Hematopoietic multipotent progenitor cell treated with erythropoietin and hydrocortisone succinate and interleukin-3 and kit ligand, for 15 days (in vitro differentiated cells): ENCODE results near the gene ODAD3.
"Not testable (repeated sequence)": the region's sequence is repeated elsewhere in the genome, so short reads cannot be mapped to it uniquely, and the experiment has no call there.

ENCODE experiments used
- DNase-seq: peaks from one replicate; pipeline ENCODE4 v3.0.0-alpha.2; 2015; ENCODE audit warnings: low spot score

Gene ODAD3

GRCh38 chr19:11435057-11435832 lies at the start of gene ODAD3, which contains the start of gene PRKCSH:
ODAD3 (minus strand) TSS chr19:11435121; CDS start chr19:11435016, 105 bp downstream.
PRKCSH (plus strand) TSS chr19:11435635; CDS start chr19:11436118, 483 bp downstream.
- DNase-seq: peak; percentile 99

- DNase-seq: no peak
These were observed 48.6 kb upstream of the ODAD3 start for GRCh38 chr19:11483366-11484111.

- peak; percentile 86 for DNase-seq
These were observed 47.6 kb upstream of the ODAD3 start for GRCh38 chr19:11482384-11483050.

- DNase-seq: peak; percentile 73
These were observed 46.8 kb upstream of the ODAD3 start for GRCh38 chr19:11481534-11482383.

- DNase-seq: no peak
These were observed 46.0 kb upstream of the ODAD3 start, which contains the start of gene ELAVL3 for GRCh38 chr19:11480715-11481533. ELAVL3 (minus strand) TSS chr19:11481046; CDS start chr19:11480608, 438 bp downstream.

GRCh38 chr19:11479898-11480714 lies 45.2 kb upstream of the ODAD3 start:
- no peak for DNase-seq

- DNase-seq: no peak
These were observed 44.4 kb upstream of the ODAD3 start for GRCh38 chr19:11479090-11479897.

GRCh38 chr19:11478167-11479089 lies 43.5 kb upstream of the ODAD3 start:
- DNase-seq: no peak

- no peak for DNase-seq
These were observed 40.9 kb upstream of the ODAD3 start for GRCh38 chr19:11475861-11476260.

- DNase-seq: not testable (repeated sequence)
These were observed 40.4 kb upstream of the ODAD3 start for GRCh38 chr19:11475343-11475742.

GRCh38 chr19:11473725-11474124 lies 38.8 kb upstream of the ODAD3 start:
- no peak for DNase-seq

GRCh38 chr19:11468266-11468845 lies 33.4 kb upstream of the ODAD3 start:
- DNase-seq: not testable (repeated sequence)

GRCh38 chr19:11465600-11465999 lies 30.7 kb upstream of the ODAD3 start:
- no peak for DNase-seq

- no peak for DNase-seq
These were observed 29.7 kb upstream of the ODAD3 start for GRCh38 chr19:11464333-11465265.

- DNase-seq: no peak
These were observed 28.5 kb upstream of the ODAD3 start for GRCh38 chr19:11463391-11463790.

- no peak for DNase-seq
These were observed 26.5 kb upstream of the ODAD3 start for GRCh38 chr19:11461453-11461852.
